Esophagus muscularis mucosa (tissue), 4 donors: ENCODE data around the gene TFAP2C. TPM values are rescaled to one million over a fixed set of nuclear protein-coding genes. Genes with fewer than 3 reads are reported as not detected.

ENCODE experiments used
- DNase-seq: peaks from one replicate; pipeline ENCODE4 v3.0.0-alpha.2; 2017; ENCODE audit errors: extremely low spot score
- H3K27ac ChIP-seq, 4 donors: fragments of 200-600 bp; sonication (generic); replicated peaks in 1 of 4; 1 replicate in 3 of 4; 2 replicates in 1 of 4; pipeline ENCODE4 v1.5.1; 2016 to 2019; ENCODE audit warnings: mild to moderate bottlenecking in 1 of 4
- H3K27me3 ChIP-seq, 4 donors: fragments of 200-600 bp; sonication (generic); one replicate each; pipeline versions ENCODE4 v1.5.1 to v1.6.0; 2016 to 2019
- H3K36me3 ChIP-seq, 4 donors: fragments of 200-600 bp; sonication (generic); one replicate each; pipeline ENCODE4 v1.5.1; 2016 to 2019
- H3K4me1 ChIP-seq, 4 donors: fragments of 200-600 bp; sonication (generic); one replicate each; pipeline ENCODE4 v1.5.1; 2016 to 2019
- H3K4me3 ChIP-seq, 4 donors: fragments of 200-600 bp; sonication (generic); 1 replicate in 2 of 4; 2 replicates in 2 of 4; pipeline ENCODE4 v1.5.1; 2016 to 2019; ENCODE audit warnings: mild to moderate bottlenecking in 4 of 4, moderate library complexity in 1 of 4
- H3K9me3 ChIP-seq, 4 donors: fragments of 200-600 bp; sonication (generic); 1 replicate in 3 of 4; 2 replicates in 1 of 4; pipeline ENCODE4 v1.5.1; 2016 to 2019
- EP300 ChIP-seq: sonication (generic); formaldehyde crosslinking; IDR thresholded peaks from one replicate; pipeline ENCODE4 v1.6.1; 2017; ENCODE audit warnings: antibody characterized with exemption
- POLR2A ChIP-seq: fragments of 450-650 bp; IDR thresholded peaks from one replicate; pipeline ENCODE4 v1.6.1; 2017; ENCODE audit warnings: antibody characterized with exemption, moderate library complexity, mild to moderate bottlenecking, low read depth
- POLR2AphosphoS5 ChIP-seq, 2 donors: sonication (generic); formaldehyde crosslinking; IDR thresholded peaks; one replicate each; pipeline ENCODE4 v1.6.1; 2017; ENCODE audit warnings: antibody characterized with exemption in 2 of 2
- WGBS: methylation state at CpG from one replicate; pipeline ENCODE4 v1.1.5; 2018; 5-methylcytosine and 5-hydroxymethylcytosine counted together
- intact Hi-C: fragments of 100-400 bp; cut with DNase I; formaldehyde crosslinking; loops from one replicate; pipeline ENCODE4 v1.15.1; 2023
- small RNA-seq, 3 donors: library from RNA; depleted of rRNA; stranded (forward); fragments of <200 nt; gene quantifications; one replicate each; pipeline ENCODE3, GENCODE V24; 2016
- total RNA-seq, 4 donors: library from RNA; depleted of rRNA; stranded (reverse); fragments of >200 nt; gene quantifications; one replicate each; pipeline versions ENCODE4 v1.1.0 to v1.2.1, GENCODE V29; 2016
- TF ChIP-seq, protein P1 (sequence below), 3 experiments: fragments of 200-600 bp in 2 of 3; fragments of 450-650 bp in 1 of 3; sonication (generic) in 2 of 3; IDR thresholded peaks; one replicate each; pipeline ENCODE4 v1.5.1; 2017 to 2019; ENCODE audit warnings: antibody characterized with exemption in 3 of 3, mild to moderate bottlenecking in 2 of 3, moderate library complexity in 1 of 3

TFAP2C gene
- total RNA-seq, 4 donors from 2014 or later: 1.9 to 3.4 (median 2.4) TPM

DNA sequence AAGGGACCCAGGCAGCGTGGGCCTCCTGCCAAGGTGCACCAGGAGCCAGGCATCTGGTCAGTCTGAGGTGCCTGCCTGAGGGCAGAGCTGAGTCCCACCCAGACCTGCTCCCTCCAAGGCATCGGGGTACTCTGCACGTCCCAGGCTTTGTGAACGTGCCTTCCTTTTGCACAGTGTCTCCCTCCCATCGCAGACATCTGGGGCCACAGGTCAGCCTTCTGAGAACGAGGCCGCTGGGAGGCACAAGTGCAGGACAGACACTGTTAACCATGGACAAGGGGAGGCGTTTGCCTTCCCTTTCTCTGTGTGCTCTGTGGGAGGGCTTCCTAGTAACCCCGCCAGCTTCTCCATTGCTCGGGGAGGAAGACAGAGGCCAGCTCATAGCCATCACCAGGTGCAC is 47.6 kb downstream of the TFAP2C start:
- Histone ChIP-seq H3K36me3 (no peaks in the 10 kb centered on the region), H3K4me1 (no peaks in the 10 kb centered on the region), H3K9me3 (no peaks in the 10 kb centered on the region), H3K4me3 (no peak overlapping the region), H3K27me3 (peaks cover 0 to 35% (median 0%) of the 10 kb centered on the region in 4 donors), H3K27ac (no peak overlapping the region)
- TF ChIP-seq POLR2A: no peak
- TF ChIP-seq EP300: no peak
- TF ChIP-seq, protein P1, sequence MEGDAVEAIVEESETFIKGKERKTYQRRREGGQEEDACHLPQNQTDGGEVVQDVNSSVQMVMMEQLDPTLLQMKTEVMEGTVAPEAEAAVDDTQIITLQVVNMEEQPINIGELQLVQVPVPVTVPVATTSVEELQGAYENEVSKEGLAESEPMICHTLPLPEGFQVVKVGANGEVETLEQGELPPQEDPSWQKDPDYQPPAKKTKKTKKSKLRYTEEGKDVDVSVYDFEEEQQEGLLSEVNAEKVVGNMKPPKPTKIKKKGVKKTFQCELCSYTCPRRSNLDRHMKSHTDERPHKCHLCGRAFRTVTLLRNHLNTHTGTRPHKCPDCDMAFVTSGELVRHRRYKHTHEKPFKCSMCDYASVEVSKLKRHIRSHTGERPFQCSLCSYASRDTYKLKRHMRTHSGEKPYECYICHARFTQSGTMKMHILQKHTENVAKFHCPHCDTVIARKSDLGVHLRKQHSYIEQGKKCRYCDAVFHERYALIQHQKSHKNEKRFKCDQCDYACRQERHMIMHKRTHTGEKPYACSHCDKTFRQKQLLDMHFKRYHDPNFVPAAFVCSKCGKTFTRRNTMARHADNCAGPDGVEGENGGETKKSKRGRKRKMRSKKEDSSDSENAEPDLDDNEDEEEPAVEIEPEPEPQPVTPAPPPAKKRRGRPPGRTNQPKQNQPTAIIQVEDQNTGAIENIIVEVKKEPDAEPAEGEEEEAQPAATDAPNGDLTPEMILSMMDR (IDR thresholded peaks at IDR 0.05): no peak
- TF ChIP-seq POLR2AphosphoS5 (IDR thresholded peaks at IDR 0.05): no peak
- no peak for DNase-seq
- intact Hi-C loops: no loop called here
- 65% methylated on average over 9 of the region's 10 CpGs for whole genome bisulfite sequencing

DNA sequence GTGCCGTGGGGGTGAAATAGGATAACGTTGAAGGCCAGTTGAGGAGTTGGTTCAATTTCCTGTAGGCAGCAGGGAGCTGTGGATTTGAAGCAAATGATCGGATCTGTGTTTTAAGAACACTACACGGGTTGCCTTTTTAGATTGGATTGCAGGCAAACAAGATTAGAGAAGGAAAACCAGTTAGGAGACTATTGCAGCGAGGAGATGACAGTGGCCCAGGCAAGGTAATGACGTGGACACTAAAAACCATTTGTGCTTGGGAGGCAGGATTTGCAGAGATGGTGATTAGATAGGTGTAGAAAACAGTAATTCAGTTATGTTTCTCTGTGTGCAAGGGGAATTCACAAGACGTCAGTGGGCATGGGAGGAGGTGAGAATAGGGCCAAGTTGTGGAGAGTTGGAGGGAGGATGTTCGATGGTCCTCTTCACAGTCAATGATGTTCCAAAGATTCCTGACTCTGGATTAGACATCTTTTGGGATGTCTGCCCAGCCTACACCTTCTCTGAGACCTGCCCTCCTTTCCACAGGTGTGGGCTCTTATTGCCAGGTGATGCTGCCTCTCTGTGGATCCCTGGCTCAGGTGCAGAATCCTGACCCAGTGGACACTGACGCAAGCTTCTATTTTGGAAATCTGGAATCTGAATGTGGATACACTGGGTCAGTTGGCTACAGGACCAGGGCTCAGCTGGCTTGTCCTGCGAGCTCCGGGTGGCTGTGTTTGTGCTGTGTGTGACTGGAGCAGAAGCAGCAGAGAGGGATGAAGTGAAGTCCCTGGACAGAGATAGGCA is 54.2 kb downstream of the TFAP2C start:
- H3K4me3 ChIP-seq: no peak overlapping the region
- peaks cover 0 to 26% (median 0%) of the 10 kb centered on the region in 4 donors for H3K27me3 ChIP-seq
- H3K36me3 ChIP-seq: no peaks in the 10 kb centered on the region
- no peak for DNase-seq
- intact Hi-C loops: no loop called here
- 71% methylated on average over 11 of the region's 11 CpGs for WGBS
- no peaks in the 10 kb centered on the region for H3K9me3 ChIP-seq
- no peak overlapping the region for H3K27ac ChIP-seq
- TF ChIP-seq EP300 (no peak), POLR2AphosphoS5 (IDR thresholded peaks at IDR 0.05) (no peak), POLR2A (no peak)
- H3K4me1 ChIP-seq: no peaks in the 10 kb centered on the region

DNA sequence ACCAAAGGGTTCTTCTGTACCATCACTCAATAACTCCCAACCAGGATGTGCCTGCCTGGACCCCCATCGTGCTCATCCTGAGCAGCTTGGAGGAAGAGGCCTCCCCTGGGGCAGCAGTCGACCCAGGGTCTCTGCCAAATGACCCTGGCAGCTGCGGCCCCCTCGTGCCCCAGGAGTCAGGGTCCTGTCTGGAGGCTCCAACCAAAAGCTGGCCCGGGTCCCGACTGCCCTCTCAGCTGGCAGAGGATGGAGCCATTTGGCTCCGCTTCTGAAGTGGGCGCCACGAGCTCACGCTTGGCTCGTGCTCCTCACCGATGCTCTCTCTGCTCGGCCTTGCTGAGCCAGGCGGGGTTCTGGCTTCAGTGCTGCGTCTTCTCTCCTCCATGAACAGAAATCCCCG is 56.8 kb downstream of the TFAP2C start:
- WGBS: 70% methylated on average over 12 of the region's 16 CpGs
- Histone ChIP-seq H3K36me3 (no peaks in the 10 kb centered on the region), H3K4me1 (no peaks in the 10 kb centered on the region), H3K4me3 (no peak overlapping the region), H3K9me3 (no peaks in the 10 kb centered on the region), H3K27me3 (peaks cover 0 to 40% (median 0%) of the 10 kb centered on the region in 4 donors), H3K27ac (no peak overlapping the region)
- no peak for TF ChIP-seq POLR2A
- no peak for TF ChIP-seq EP300
- TF ChIP-seq, protein P1 (IDR thresholded peaks at IDR 0.05): no peak
- TF ChIP-seq POLR2AphosphoS5 (IDR thresholded peaks at IDR 0.05): no peak
- no peak for DNase-seq
- intact Hi-C loops: no loop called here

DNA sequence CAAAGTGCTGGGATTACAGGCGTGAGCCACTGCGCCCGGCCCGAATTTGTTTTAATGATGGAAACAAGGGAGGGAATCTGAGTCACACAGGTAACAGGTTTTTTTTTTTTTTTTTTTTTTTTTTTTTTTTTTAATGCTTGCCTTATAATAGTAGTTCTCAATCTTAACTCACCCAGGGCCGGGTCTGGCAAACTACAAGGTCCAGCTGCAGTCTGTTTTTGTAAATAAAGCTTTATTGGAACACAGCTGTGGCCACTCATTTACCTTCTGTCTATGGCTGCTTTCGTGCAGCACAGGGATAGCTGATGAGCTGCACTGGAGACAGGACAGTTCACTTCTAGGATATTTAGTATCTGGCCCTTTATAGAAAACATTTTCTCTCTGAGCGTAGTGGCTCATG is 58.0 kb downstream of the TFAP2C start:
- Histone ChIP-seq H3K4me3 (no peak overlapping the region), H3K4me1 (no peaks in the 10 kb centered on the region), H3K27ac (no peak overlapping the region), H3K27me3 (peaks cover 0 to 41% (median 0%) of the 10 kb centered on the region in 4 donors), H3K9me3 (no peaks in the 10 kb centered on the region), H3K36me3 (no peaks in the 10 kb centered on the region)
- TF ChIP-seq POLR2A (no peak), EP300 (no peak), POLR2AphosphoS5 (IDR thresholded peaks at IDR 0.05) (no peak)
- TF ChIP-seq, protein P1 (IDR thresholded peaks at IDR 0.05): no peak
- DNase-seq: no peak
- intact Hi-C loops: no loop called here
- WGBS: 91% methylated on average over 7 of the region's 7 CpGs

DNA sequence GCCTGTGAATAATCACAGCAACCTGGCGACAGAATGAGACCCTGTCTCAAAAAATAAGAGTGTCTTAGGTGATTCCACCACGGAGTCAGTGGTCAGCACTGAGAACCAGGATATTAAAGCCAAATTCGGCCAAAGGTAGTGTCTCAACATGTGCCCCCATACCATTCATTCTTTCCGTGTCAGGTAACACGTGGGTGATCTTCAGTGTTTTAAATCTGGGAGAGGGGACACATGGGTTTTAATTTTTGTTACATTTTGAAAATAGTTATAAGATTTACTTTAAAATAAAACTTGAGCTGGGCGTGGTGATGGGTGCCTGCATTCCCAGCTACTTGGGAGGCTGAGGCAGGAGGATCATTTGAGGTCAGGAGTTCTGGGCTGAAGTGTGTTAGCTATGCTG is 59.0 kb downstream of the TFAP2C start:
- 92% methylated on average over 6 of the region's 6 CpGs for WGBS
- Histone ChIP-seq H3K27ac (no peak overlapping the region), H3K9me3 (no peaks in the 10 kb centered on the region), H3K36me3 (no peaks in the 10 kb centered on the region), H3K4me3 (no peak overlapping the region), H3K4me1 (no peaks in the 10 kb centered on the region), H3K27me3 (peaks cover 0 to 44% (median 0%) of the 10 kb centered on the region in 4 donors)
- DNase-seq: no peak
- intact Hi-C loops: no loop called here
- TF ChIP-seq EP300: no peak
- no peak for TF ChIP-seq POLR2A
- TF ChIP-seq, protein P1 (IDR thresholded peaks at IDR 0.05): no peak
- TF ChIP-seq POLR2AphosphoS5 (IDR thresholded peaks at IDR 0.05): no peak

Small RNAs within 50 kb of the gene (small RNA-seq; reads per million reads assigned to genes)
- 0 reads per million in 3 donors for gene RN7SL170P
- gene RNU6-1146P: 0 reads per million in 3 donors

Other genes with a start within 250 kb of the TFAP2C start
- gene AURKA, start 237.1 kb upstream of the TFAP2C start, total RNA-seq: 1 to 10 TPM in 3 of 4 donors, under 1 TPM in 1; 0.66 to 2.1 (median 1.4) TPM
- 10 to 100 TPM; 16.2 to 22.9 (median 20.7) TPM for gene CSTF1, start 236.7 kb upstream of the TFAP2C start, total RNA-seq
- 1 to 10 TPM; 3.1 to 8.1 (median 5.4) TPM for gene CASS4, start 217.0 kb upstream of the TFAP2C start, total RNA-seq
- gene RTF2, start 160.7 kb upstream of the TFAP2C start, total RNA-seq: 10 to 100 TPM; 71.0 to 93.3 (median 78.5) TPM
- gene FAM209A, start 104.6 kb upstream of the TFAP2C start, total RNA-seq: under 1 TPM in 1 of 4 donors, not detected in 3; 0.50 TPM
- under 1 TPM in 1 of 4 donors, not detected in 3; 0.52 TPM for gene FAM209B, start 96.1 kb upstream of the TFAP2C start, total RNA-seq